Peyer's patch (tissue), 4 donors: ENCODE data around the gene ZNF708.
"Not testable (repeated sequence)": the region's sequence is repeated elsewhere in the genome, so short reads cannot be mapped to it uniquely, and the experiment has no call there.

Experiments used
- POLR2A ChIP-seq, 2 donors: fragments of 450-650 bp; IDR thresholded peaks; one replicate each; pipeline ENCODE4 v1.5.1; 2017; ENCODE audit warnings: antibody characterized with exemption in 2 of 2, mild to moderate bottlenecking in 2 of 2, moderate library complexity in 2 of 2
- TF ChIP-seq, protein P1 (sequence below), 6 experiments: fragments of 450-650 bp in 4 of 6; fragments of 200-600 bp in 2 of 6; sonication (generic) in 1 of 6; IDR thresholded peaks; one replicate each; pipeline ENCODE4 v1.5.1; 2017 to 2019; ENCODE audit warnings: antibody characterized with exemption in 6 of 6, mild to moderate bottlenecking in 3 of 6, moderate library complexity in 1 of 6

DNA sequence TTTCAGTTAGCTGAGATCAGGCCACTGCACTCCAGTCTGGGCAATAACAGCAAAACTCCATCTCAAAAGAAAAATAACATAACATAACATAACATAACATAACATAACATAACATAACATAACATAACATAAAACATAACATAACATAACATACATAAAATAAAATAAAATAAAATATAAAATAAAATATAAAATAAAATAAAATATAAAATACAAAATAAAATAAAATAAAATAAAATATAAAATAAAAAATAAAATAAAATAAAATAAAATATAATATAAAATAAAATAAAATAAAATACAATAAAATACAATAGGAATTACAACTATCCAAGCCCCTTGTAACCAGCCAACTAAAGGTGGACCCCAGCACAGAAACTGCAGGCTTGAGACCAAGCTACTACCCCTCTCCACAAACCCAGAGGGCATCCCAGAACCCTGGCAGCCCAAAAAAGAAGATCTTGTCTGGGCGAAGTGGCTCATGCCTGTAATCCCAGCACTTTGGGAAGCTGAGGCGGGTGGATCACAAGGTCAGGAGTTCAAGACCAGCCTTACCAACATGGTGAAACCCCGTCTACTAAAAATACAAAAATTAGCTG is 22.2 kb downstream of the ZNF708 start:
- TF ChIP-seq, protein P1, sequence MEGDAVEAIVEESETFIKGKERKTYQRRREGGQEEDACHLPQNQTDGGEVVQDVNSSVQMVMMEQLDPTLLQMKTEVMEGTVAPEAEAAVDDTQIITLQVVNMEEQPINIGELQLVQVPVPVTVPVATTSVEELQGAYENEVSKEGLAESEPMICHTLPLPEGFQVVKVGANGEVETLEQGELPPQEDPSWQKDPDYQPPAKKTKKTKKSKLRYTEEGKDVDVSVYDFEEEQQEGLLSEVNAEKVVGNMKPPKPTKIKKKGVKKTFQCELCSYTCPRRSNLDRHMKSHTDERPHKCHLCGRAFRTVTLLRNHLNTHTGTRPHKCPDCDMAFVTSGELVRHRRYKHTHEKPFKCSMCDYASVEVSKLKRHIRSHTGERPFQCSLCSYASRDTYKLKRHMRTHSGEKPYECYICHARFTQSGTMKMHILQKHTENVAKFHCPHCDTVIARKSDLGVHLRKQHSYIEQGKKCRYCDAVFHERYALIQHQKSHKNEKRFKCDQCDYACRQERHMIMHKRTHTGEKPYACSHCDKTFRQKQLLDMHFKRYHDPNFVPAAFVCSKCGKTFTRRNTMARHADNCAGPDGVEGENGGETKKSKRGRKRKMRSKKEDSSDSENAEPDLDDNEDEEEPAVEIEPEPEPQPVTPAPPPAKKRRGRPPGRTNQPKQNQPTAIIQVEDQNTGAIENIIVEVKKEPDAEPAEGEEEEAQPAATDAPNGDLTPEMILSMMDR (IDR thresholded peaks at IDR 0.05) = not testable (repeated sequence)
- TF ChIP-seq POLR2A (IDR thresholded peaks at IDR 0.05) = not testable (repeated sequence)
